Activated T-helper 1 cell treated with Interleukin-2 at 50 U/mL for 16 hours (primary cell): ENCODE results near the gene MED25.

ENCODE experiments used
- DNase-seq: peaks from one replicate; pipeline ENCODE4 v3.0.0-alpha.2; 2020; ENCODE audit warnings: low read depth

The MED25 gene

GRCh38 chr19:49873834-49874233 lies 55.7 kb downstream of the MED25 start:
- DNase-seq = no peak

- no peak for DNase-seq
These were observed 56.5 kb downstream of the MED25 start for GRCh38 chr19:49874503-49875157.

GRCh38 chr19:49875177-49875576 lies 57.1 kb downstream of the MED25 start:
- DNase-seq = no peak

GRCh38 chr19:49875857-49876421 lies 57.9 kb downstream of the MED25 start:
- peak; percentile 41 for DNase-seq

GRCh38 chr19:49876422-49877019 lies 58.4 kb downstream of the MED25 start:
- peak; percentile 96 for DNase-seq

GRCh38 chr19:49877020-49877878 lies 59.2 kb downstream of the MED25 start, which contains the start of the genes AKT1S1 and TBC1D17:
TSS of gene AKT1S1 (minus strand) at chr19:49877355. CDS start at chr19:49873295, 4,060 bp downstream.
TSS of gene TBC1D17 (plus strand) at chr19:49877702. CDS start at chr19:49877724, 22 bp downstream.
- peak; percentile 97 for DNase-seq

- peak; percentile 95 for DNase-seq
These were observed 60.0 kb downstream of the MED25 start for GRCh38 chr19:49877879-49878743.

GRCh38 chr19:49878744-49879070 lies 60.6 kb downstream of the MED25 start:
- DNase-seq = no peak

GRCh38 chr19:49879243-49879963 lies 61.3 kb downstream of the MED25 start:
- no peak for DNase-seq

GRCh38 chr19:49880162-49880869 lies 62.2 kb downstream of the MED25 start:
- DNase-seq = no peak

- DNase-seq = no peak
These were observed 63.1 kb downstream of the MED25 start for GRCh38 chr19:49881186-49881585.

- no peak for DNase-seq
These were observed 63.7 kb downstream of the MED25 start for GRCh38 chr19:49881672-49882394.

- DNase-seq = no peak
These were observed 64.6 kb downstream of the MED25 start for GRCh38 chr19:49882643-49883042.

GRCh38 chr19:49883094-49883493 lies 65.0 kb downstream of the MED25 start:
- no peak for DNase-seq

- no peak for DNase-seq
These were observed 66.0 kb downstream of the MED25 start for GRCh38 chr19:49884109-49884508.

- no peak for DNase-seq
These were observed 66.7 kb downstream of the MED25 start for GRCh38 chr19:49884760-49885159.
